Measurements from ENCODE around the gene TMEM240. TPM values are rescaled to one million over a fixed set of nuclear protein-coding genes. Genes with fewer than 3 reads are reported as not detected.
"Not testable (repeated sequence)": the region's sequence is repeated elsewhere in the genome, so short reads cannot be mapped to it uniquely, and the experiment has no call there.

The TMEM240 gene
- total RNA-seq, 1 experiment from 2014 or later = 0.87 TPM

GRCh38 chr1:1507305-1507704 is 33.1 kb downstream of the TMEM240 start:
- no TSS peak for BruUV-seq (replicated peaks)
- H3F3A ChIP-seq (ENCODE audit: low read length, unreplicated experiment) = no peaks in the 10 kb centered on the region
- intact Hi-C loops (cut with micrococcal nuclease) = no loop called here
- H3K27me3 ChIP-seq (ENCODE audit: low read length) = no peaks in the 10 kb centered on the region
- no peaks in the 10 kb centered on the region for H3K36me3 ChIP-seq (ENCODE audit: low read depth, low read length)
- peaks cover 19% of the 10 kb centered on the region for H3K4me1 ChIP-seq (ENCODE audit: insufficient read depth, low read length)
- H3K79me2 ChIP-seq (ENCODE audit: low read length) = peaks cover 12% of the 10 kb centered on the region
- ATAC-seq (no peak), DNase-seq (no peak)
- TF ChIP-seq EZH2phosphoT487 (IDR thresholded peaks at IDR 0.05; ENCODE audit: borderline replicate concordance, low read length) (no peak), EZH2 (IDR thresholded peaks at IDR 0.05; ENCODE audit: low read length, unreplicated experiment) (no peak)
- TF ChIP-seq, protein P1, sequence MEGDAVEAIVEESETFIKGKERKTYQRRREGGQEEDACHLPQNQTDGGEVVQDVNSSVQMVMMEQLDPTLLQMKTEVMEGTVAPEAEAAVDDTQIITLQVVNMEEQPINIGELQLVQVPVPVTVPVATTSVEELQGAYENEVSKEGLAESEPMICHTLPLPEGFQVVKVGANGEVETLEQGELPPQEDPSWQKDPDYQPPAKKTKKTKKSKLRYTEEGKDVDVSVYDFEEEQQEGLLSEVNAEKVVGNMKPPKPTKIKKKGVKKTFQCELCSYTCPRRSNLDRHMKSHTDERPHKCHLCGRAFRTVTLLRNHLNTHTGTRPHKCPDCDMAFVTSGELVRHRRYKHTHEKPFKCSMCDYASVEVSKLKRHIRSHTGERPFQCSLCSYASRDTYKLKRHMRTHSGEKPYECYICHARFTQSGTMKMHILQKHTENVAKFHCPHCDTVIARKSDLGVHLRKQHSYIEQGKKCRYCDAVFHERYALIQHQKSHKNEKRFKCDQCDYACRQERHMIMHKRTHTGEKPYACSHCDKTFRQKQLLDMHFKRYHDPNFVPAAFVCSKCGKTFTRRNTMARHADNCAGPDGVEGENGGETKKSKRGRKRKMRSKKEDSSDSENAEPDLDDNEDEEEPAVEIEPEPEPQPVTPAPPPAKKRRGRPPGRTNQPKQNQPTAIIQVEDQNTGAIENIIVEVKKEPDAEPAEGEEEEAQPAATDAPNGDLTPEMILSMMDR (conservative IDR thresholded peaks at IDR 0.05; ENCODE audit: low read depth, low read length) = no peak
- H2AFZ ChIP-seq (ENCODE audit: low read length) = no peak overlapping the region
- no peak overlapping the region for H3K4me2 ChIP-seq (ENCODE audit: low read length)
- CTCF ChIA-PET = no interaction called here
- H3K9me2 ChIP-seq (replicated peaks; ENCODE audit: low read length) = no peaks in the 10 kb centered on the region
- POLR2A ChIA-PET (ENCODE audit: unreplicated experiment) = interaction anchor here (0.6 kb wide), 1 partner anchor 49 kb away, joined by 5 read pairs; no protein-coding TSS in a partner anchor
- no peak overlapping the region for H3K4me3 ChIP-seq (ENCODE audit: low read length)
- no peak overlapping the region for H3K27ac ChIP-seq (ENCODE audit: low read length)
- no peak overlapping the region for H3K9ac ChIP-seq (ENCODE audit: low read length)
- no peaks in the 10 kb centered on the region for H4K20me1 ChIP-seq (ENCODE audit: low read length)
- H3K9me3 ChIP-seq (ENCODE audit: low read length) = no peaks in the 10 kb centered on the region

DNA sequence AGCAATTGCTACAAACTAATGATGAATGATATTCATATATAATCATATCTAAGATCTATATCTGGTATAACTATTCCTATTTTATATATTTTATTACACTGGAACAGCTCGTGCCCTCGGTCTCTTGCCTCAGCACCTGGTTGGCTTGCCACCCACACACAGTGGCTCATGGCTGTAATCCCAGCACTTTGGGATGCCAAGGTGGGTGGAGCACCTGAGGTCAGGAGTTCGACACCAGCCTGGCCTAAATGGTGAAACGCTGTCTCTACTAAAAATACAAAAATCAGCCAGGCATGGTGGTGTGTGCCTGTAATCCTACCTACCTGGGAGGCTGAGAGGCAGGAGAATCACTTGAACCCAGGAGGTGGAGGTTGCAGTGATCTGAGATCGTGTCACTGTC is 34.6 kb downstream of the TMEM240 start:
- not testable (repeated sequence) for H2AFZ ChIP-seq (ENCODE audit: low read length); H3K9me2 ChIP-seq (replicated peaks; ENCODE audit: low read length); H3K27me3 ChIP-seq (ENCODE audit: low read length); H3K9me3 ChIP-seq (ENCODE audit: low read length); H4K20me1 ChIP-seq (ENCODE audit: low read length); H3K36me3 ChIP-seq (ENCODE audit: low read depth, low read length); BruUV-seq (replicated peaks); H3K27ac ChIP-seq (ENCODE audit: low read length); DNase-seq; H3K79me2 ChIP-seq (ENCODE audit: low read length); H3K9ac ChIP-seq (ENCODE audit: low read length); ATAC-seq; H3F3A ChIP-seq (ENCODE audit: low read length, unreplicated experiment)
- intact Hi-C loops (cut with micrococcal nuclease) = loop anchor here (2.0 kb wide), 1 partner anchor 107 kb away; the partner anchor contains the start of gene CCNL2
- ChIA-PET CTCF (interaction anchor here (0.6 to 0.8 kb wide), 7 partner anchors 44 to 201 kb away, joined by 3 to 9 read pairs (median 4); partner anchors contain the start of genes AURKAIP1 and CCNL2), POLR2A (ENCODE audit: unreplicated experiment) (interaction anchor here (0.6 kb wide), 1 partner anchor 237 kb away, joined by 3 read pairs; no protein-coding TSS in a partner anchor)
- Histone ChIP-seq H3K4me2 (ENCODE audit: low read length) (peak overlapping the region; percentile 13; the same call in 1 of the 2 replicates), H3K4me1 (ENCODE audit: insufficient read depth, low read length) (peaks cover 14% of the 10 kb centered on the region), H3K4me3 (ENCODE audit: low read length) (peak overlapping the region; percentile 41; the same call in 1 of the 2 replicates)

GRCh38 chr1:1505366-1505798 is 35.0 kb downstream of the TMEM240 start:
- TF ChIP-seq, protein P1 (conservative IDR thresholded peaks at IDR 0.05; ENCODE audit: low read depth, low read length) = peak; percentile 37
- not testable (repeated sequence) for H3K79me2 ChIP-seq (ENCODE audit: low read length); H3K9ac ChIP-seq (ENCODE audit: low read length); H3K27me3 ChIP-seq (ENCODE audit: low read length); H3F3A ChIP-seq (ENCODE audit: low read length, unreplicated experiment); H3K9me2 ChIP-seq (replicated peaks; ENCODE audit: low read length); H4K20me1 ChIP-seq (ENCODE audit: low read length); H3K9me3 ChIP-seq (ENCODE audit: low read length); H3K4me1 ChIP-seq (ENCODE audit: insufficient read depth, low read length); H3K36me3 ChIP-seq (ENCODE audit: low read depth, low read length)
- peak overlapping the region; percentile 63 for H3K4me2 ChIP-seq (ENCODE audit: low read length)
- 0 out of 2 replicates have a peak overlapping the region, but pooled peaks have one; percentile 30 for H3K27ac ChIP-seq (ENCODE audit: low read length)
- ChIA-PET CTCF (interaction anchor here (0.6 to 1.3 kb wide), 10 partner anchors 44 to 627 kb away, joined by 3 to 9 read pairs (median 4); partner anchors contain the start of genes AURKAIP1 and CCNL2), POLR2A (ENCODE audit: unreplicated experiment) (interaction anchor here (0.6 kb wide), 2 partner anchors 19 to 106 kb away, joined by 3 to 9 read pairs; partner anchors contain the start of gene CCNL2)
- ATAC-seq = peak; percentile 85
- intact Hi-C loops (cut with micrococcal nuclease) = loop anchor here (2.0 kb wide), 1 partner anchor 107 kb away; the partner anchor contains the start of gene CCNL2
- DNase-seq = peak; percentile 50
- peak overlapping the region; percentile 50; the same call in 1 of the 2 replicates for H2AFZ ChIP-seq (ENCODE audit: low read length)
- BruUV-seq (replicated peaks) = TSS peak; percentile 79
- peak overlapping the region; percentile 41; the same call in 1 of the 2 replicates for H3K4me3 ChIP-seq (ENCODE audit: low read length)

All from PC-3 (cell line).